Measurements from ENCODE around the gene TRIM56.
"Not testable (repeated sequence)": the region's sequence is repeated elsewhere in the genome, so short reads cannot be mapped to it uniquely, and the experiment has no call there.

TRIM56 gene, protein sequence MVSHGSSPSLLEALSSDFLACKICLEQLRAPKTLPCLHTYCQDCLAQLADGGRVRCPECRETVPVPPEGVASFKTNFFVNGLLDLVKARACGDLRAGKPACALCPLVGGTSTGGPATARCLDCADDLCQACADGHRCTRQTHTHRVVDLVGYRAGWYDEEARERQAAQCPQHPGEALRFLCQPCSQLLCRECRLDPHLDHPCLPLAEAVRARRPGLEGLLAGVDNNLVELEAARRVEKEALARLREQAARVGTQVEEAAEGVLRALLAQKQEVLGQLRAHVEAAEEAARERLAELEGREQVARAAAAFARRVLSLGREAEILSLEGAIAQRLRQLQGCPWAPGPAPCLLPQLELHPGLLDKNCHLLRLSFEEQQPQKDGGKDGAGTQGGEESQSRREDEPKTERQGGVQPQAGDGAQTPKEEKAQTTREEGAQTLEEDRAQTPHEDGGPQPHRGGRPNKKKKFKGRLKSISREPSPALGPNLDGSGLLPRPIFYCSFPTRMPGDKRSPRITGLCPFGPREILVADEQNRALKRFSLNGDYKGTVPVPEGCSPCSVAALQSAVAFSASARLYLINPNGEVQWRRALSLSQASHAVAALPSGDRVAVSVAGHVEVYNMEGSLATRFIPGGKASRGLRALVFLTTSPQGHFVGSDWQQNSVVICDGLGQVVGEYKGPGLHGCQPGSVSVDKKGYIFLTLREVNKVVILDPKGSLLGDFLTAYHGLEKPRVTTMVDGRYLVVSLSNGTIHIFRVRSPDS

DNA sequence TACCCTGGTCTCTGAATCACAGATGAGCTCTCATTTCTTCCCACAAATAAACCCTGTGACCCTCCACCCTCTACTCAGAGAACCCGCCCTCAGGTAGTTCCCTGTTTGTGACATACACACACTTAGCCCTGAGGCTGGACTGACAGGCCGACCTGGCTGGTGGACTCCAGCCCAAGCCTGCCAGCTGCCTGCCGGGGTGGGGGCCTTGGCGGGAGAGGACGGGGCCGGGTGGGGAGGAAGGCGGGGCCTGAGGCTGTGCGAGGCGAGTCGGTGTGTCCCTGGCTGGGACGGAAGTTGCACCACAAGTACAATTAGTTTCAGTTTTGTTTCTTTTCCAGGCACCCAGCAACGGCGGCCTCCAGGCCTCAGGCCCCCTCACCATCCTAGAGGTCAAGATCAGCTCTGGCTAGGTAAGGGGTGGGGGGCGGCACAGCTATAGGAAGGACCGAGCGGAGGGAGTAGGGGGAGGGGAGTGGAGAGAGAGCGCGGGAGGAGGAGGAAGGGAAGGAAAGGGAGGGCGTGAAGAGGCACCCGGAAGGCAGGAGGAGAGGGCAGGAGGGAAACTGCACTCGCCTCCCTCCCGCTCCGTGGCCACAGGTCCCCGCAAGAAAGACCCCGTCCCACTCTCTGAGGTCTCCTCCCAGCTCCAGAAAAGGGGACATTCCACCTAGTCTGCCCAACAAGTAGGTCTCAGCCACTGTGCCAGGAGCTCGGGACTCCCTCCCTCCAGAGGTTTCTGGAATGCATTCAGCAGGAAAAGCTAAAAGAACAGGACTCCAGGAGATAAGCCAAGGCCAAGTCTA is at the start of gene TRIM56:
Gene TRIM56 (plus strand): TSS at position 320 of the 803 bp plus-strand sequence. CDS start 1,832 bp downstream, outside the sequence.
- TF ChIP-seq, protein P1, sequence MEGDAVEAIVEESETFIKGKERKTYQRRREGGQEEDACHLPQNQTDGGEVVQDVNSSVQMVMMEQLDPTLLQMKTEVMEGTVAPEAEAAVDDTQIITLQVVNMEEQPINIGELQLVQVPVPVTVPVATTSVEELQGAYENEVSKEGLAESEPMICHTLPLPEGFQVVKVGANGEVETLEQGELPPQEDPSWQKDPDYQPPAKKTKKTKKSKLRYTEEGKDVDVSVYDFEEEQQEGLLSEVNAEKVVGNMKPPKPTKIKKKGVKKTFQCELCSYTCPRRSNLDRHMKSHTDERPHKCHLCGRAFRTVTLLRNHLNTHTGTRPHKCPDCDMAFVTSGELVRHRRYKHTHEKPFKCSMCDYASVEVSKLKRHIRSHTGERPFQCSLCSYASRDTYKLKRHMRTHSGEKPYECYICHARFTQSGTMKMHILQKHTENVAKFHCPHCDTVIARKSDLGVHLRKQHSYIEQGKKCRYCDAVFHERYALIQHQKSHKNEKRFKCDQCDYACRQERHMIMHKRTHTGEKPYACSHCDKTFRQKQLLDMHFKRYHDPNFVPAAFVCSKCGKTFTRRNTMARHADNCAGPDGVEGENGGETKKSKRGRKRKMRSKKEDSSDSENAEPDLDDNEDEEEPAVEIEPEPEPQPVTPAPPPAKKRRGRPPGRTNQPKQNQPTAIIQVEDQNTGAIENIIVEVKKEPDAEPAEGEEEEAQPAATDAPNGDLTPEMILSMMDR (IDR thresholded peaks at IDR 0.05; ENCODE audit: insufficient read depth, low read depth, low read length, missing control alignments) = no peak
- DNase-seq (ENCODE audit: low read depth) = peak; percentile 100

DNA sequence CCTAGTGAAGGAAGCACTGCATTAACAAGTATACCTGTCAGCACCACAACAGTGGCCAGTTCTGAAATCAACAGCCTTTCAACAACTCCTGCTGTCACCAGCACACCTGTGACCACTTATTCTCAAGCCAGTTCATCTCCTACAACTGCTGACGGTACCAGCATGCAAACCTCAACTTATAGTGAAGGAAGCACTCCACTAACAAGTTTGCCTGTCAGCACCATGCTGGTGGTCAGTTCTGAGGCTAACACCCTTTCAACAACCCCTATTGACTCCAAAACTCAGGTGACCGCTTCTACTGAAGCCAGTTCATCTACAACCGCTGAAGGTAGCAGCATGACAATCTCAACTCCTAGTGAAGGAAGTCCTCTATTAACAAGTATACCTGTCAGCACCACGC is 49.3 kb upstream of the TRIM56 start:
- no peak for DNase-seq (ENCODE audit: low read depth)
- TF ChIP-seq, protein P1 (IDR thresholded peaks at IDR 0.05; ENCODE audit: insufficient read depth, low read depth, low read length, missing control alignments) = no peak
- no peak overlapping the region for H3K4me3 ChIP-seq (ENCODE audit: low read length)

More for the DNA sequence above, at the start of gene TRIM56:
- peak within 1 kb of the TSS; percentile 93 for H3K4me3 ChIP-seq (ENCODE audit: low read length)

DNA sequence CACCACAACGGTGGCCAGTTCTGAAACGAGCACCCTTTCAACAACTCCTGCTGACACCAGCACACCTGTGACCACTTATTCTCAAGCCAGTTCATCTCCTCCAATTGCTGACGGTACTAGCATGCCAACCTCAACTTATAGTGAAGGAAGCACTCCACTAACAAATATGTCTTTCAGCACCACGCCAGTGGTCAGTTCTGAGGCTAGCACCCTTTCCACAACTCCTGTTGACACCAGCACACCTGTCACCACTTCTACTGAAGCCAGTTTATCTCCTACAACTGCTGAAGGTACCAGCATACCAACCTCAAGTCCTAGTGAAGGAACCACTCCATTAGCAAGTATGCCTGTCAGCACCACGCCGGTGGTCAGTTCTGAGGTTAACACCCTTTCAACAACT is 44.0 kb upstream of the TRIM56 start:
- H3K4me3 ChIP-seq (ENCODE audit: low read length); DNase-seq (ENCODE audit: low read depth): not testable (repeated sequence)

DNA sequence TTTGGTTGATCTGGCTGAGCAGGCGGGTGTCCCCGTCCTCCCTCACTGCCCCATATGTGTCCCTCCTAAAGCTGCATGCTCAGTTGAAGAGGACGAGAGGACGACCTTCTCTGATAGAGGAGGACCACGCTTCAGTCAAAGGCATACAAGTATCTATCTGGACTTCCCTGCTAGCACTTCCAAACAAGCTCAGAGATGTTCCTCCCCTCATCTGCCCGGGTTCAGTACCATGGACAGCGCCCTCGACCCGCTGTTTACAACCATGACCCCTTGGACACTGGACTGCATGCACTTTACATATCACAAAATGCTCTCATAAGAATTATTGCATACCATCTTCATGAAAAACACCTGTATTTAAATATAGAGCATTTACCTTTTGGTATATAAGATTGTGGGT is 26.9 kb upstream of the TRIM56 start:
- peak; percentile 39 for DNase-seq (ENCODE audit: low read depth)
- no peak overlapping the region for H3K4me3 ChIP-seq (ENCODE audit: low read length)
- TF ChIP-seq, protein P1 (IDR thresholded peaks at IDR 0.05; ENCODE audit: insufficient read depth, low read depth, low read length, missing control alignments) = no peak

DNA sequence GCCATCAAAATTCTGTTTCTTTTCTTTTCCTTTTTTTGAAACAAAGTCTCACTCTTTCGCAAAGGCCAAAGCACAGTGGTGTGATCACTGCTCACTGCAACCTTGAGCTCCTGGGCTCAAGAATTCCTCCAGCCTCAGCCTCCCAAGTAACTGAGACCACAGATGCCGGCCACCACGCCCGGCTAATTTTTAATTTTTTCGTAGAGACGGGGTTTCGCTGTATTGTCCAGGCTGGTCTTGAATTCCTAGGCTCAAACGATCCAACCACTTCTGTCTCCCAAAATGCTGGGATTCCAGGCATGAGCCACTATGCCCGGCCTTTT is 25.7 kb upstream of the TRIM56 start:
- DNase-seq (ENCODE audit: low read depth) = no peak
- TF ChIP-seq, protein P1 (IDR thresholded peaks at IDR 0.05; ENCODE audit: insufficient read depth, low read depth, low read length, missing control alignments) = no peak
- H3K4me3 ChIP-seq (ENCODE audit: low read length) = no peak overlapping the region

DNA sequence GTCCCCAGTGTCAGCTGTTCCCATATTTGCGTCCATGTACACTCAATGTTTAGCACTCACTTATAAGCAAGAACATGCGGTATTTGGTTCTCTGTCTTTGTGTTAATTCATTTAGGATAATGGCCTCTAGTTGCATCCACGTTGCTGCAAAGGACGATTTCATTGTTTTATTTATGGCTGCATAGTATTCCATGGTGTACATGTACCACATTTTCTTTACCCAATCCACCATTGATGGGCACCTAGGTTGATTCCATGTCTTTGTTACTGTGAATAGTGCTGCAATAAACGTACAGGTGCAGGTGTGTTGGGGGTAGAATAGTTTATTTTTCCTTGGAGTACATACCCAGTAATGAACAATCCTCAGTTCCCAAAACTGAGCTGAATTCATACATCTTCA is 24.3 kb upstream of the TRIM56 start:
- no peak overlapping the region for H3K4me3 ChIP-seq (ENCODE audit: low read length)
- TF ChIP-seq, protein P1 (IDR thresholded peaks at IDR 0.05; ENCODE audit: insufficient read depth, low read depth, low read length, missing control alignments) = no peak
- DNase-seq (ENCODE audit: low read depth) = no peak

DNA sequence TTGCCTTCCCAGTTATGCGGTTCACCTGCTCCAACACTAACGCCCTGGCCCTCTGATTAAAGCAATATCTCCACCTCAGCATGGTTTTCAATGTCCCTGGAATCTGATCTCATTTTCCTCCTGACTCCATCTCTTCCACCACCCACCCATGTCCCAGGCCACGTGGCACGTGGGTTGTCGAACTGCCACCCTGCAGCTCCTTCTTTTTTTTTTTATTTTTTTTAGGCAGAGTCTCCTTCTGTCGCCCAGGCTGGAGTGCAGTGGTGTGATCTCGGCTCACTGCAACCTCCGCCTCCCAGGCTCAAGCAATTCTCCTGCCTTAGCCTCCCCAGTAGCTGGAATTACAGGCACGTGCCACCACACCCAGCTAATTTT is 21.1 kb upstream of the TRIM56 start:
- not testable (repeated sequence) for DNase-seq (ENCODE audit: low read depth)

DNA sequence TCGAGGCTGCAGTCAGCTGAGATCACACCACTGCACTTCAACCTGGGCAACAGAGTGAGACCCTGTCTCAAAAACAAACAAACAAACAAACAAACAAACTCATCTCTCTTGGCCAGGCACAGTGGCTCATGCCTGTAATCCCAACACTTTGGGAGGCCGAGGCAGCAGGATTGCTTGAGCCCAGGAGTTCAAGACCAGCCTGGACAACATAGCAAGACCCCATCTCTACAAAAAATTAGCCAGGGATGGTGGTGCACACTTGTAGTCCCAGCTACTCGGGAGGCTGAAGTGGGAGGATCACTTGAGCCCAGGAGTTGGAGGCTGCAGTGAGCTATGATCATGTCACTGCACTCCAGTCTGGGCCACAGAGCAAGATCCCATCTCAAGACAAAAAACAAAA is 20.1 kb upstream of the TRIM56 start:
- DNase-seq (ENCODE audit: low read depth) = not testable (repeated sequence)

More for the DNA sequence above, 21.1 kb upstream of the TRIM56 start:
- not testable (repeated sequence) for H3K4me3 ChIP-seq (ENCODE audit: low read length)

More for the DNA sequence above, 20.1 kb upstream of the TRIM56 start:
- not testable (repeated sequence) for H3K4me3 ChIP-seq (ENCODE audit: low read length)

Measured in epithelial cell of esophagus (primary cell).